SU-DHL-6 (cell line): ENCODE measurements around the gene MRPL33.

Experiments
- H2AFZ ChIP-seq: fragments of 200-600 bp; sonication (generic); 2 replicates; pipeline ENCODE4 v1.6.1; 2014; ENCODE audit warnings: low read depth, mild to moderate bottlenecking, moderate library complexity, mixed read lengths, antibody characterized with exemption, low read length; ENCODE audit not compliant: severe bottlenecking
- H3F3A ChIP-seq: fragments of 200-600 bp; shearing (Covaris generic); 2 replicates; pipeline ENCODE4 v1.6.0; 2016; ENCODE audit warnings: antibody characterized with exemption, mild to moderate bottlenecking; ENCODE audit not compliant: insufficient read depth
- H3K27ac ChIP-seq: fragments of 200-600 bp; sonication (generic); 2 replicates; pipeline ENCODE4 v1.5.1; 2016; ENCODE audit warnings: low read depth, mild to moderate bottlenecking, low read length, moderate library complexity, mixed read lengths
- H3K27me3 ChIP-seq: fragments of 200-600 bp; sonication (generic), shearing (Covaris generic); 2 replicates; pipeline ENCODE4 v1.6.0; 2014; ENCODE audit warnings: mild to moderate bottlenecking, low read length
- H3K36me3 ChIP-seq: fragments of 200-600 bp; sonication (generic); 2 replicates; pipeline ENCODE4 v1.6.1; 2014; ENCODE audit warnings: mild to moderate bottlenecking, low read length, mixed read lengths
- H3K4me2 ChIP-seq: fragments of 300-600, 200-600 bp; shearing (Covaris generic), sonication (generic); 2 replicates; pipeline ENCODE4 v1.6.0; 2014; ENCODE audit warnings: low read length, low read depth, mild to moderate bottlenecking; ENCODE audit not compliant: poor library complexity, severe bottlenecking
- H3K4me3 ChIP-seq: fragments of 200-600 bp; sonication (generic); 2 replicates; pipeline ENCODE4 v1.5.1; 2014; ENCODE audit warnings: antibody characterized with exemption, low read length, mild to moderate bottlenecking, mixed read lengths; ENCODE audit not compliant: insufficient read depth, poor library complexity, severe bottlenecking
- H3K79me2 ChIP-seq: fragments of 200-600 bp; sonication (generic); 2 replicates; pipeline ENCODE4 v1.6.1; 2014; ENCODE audit warnings: mild to moderate bottlenecking, low read length, moderate library complexity; ENCODE audit not compliant: insufficient read depth
- H3K9ac ChIP-seq: fragments of 200-600 bp; sonication (generic); 2 replicates; pipeline ENCODE4 v1.7.0; 2014; ENCODE audit warnings: mild to moderate bottlenecking, low read length
- H3K9me2 ChIP-seq: fragments of 200-600 bp; sonication (generic); replicated peaks from 2 replicates; pipeline ENCODE4 v1.6.1; 2014; ENCODE audit warnings: low read length; ENCODE audit not compliant: insufficient read depth
- H3K9me3 ChIP-seq: fragments of 200-600 bp; sonication (generic); 2 replicates; pipeline ENCODE4 v1.6.1; 2014; ENCODE audit warnings: low read length, mixed read lengths; ENCODE audit not compliant: insufficient read depth
- H4K20me1 ChIP-seq: fragments of 200-600 bp; sonication (generic); 2 replicates; pipeline ENCODE4 v1.6.1; 2014; ENCODE audit warnings: low read depth, mild to moderate bottlenecking, antibody characterized with exemption, low read length, moderate library complexity, mixed read lengths
- EZH2phosphoT487 ChIP-seq: fragments of 200-600 bp; sonication (generic), shearing (Covaris generic); conservative IDR thresholded peaks from 2 replicates; pipeline ENCODE4 v1.6.1; 2018; ENCODE audit warnings: mild to moderate bottlenecking, antibody characterized with exemption, low read length, moderate library complexity, mixed read lengths
- TF ChIP-seq, protein P1 (sequence below): fragments of 200-600 bp; sonication (generic); IDR thresholded peaks from one replicate; pipeline ENCODE4 v1.5.1; 2017; ENCODE audit warnings: antibody characterized with exemption, mild to moderate bottlenecking, low read length, moderate library complexity; ENCODE audit not compliant: insufficient read depth, poor library complexity, severe bottlenecking

MRPL33 gene

DNA sequence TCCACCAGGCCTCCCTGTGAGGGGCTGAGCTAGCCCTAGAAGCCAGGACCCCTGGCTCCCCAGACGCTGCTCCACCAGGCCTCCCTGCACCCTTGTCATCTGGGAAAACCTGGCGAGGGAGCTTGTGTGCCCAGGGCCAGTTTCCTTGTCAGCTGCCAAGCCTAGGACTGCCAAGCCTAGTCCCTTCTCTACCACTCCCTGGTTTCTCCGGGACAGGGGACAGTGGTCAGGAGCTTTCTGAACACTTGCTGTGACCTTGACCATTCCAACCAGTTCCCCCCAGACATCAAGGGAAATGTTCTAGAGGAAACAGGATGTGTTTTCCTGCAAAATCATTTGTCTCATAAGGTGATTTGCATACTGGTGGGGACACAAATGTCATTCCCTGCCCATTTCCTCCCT lies 41.3 kb upstream of the MRPL33 start:
- H2AFZ ChIP-seq = no peak overlapping the region
- no peak overlapping the region for H3K4me3 ChIP-seq
- TF ChIP-seq, protein P1, sequence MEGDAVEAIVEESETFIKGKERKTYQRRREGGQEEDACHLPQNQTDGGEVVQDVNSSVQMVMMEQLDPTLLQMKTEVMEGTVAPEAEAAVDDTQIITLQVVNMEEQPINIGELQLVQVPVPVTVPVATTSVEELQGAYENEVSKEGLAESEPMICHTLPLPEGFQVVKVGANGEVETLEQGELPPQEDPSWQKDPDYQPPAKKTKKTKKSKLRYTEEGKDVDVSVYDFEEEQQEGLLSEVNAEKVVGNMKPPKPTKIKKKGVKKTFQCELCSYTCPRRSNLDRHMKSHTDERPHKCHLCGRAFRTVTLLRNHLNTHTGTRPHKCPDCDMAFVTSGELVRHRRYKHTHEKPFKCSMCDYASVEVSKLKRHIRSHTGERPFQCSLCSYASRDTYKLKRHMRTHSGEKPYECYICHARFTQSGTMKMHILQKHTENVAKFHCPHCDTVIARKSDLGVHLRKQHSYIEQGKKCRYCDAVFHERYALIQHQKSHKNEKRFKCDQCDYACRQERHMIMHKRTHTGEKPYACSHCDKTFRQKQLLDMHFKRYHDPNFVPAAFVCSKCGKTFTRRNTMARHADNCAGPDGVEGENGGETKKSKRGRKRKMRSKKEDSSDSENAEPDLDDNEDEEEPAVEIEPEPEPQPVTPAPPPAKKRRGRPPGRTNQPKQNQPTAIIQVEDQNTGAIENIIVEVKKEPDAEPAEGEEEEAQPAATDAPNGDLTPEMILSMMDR = no peak
- no peak for TF ChIP-seq EZH2phosphoT487
- no peaks in the 10 kb centered on the region for H3F3A ChIP-seq
- H3K9ac ChIP-seq = no peak overlapping the region
- no peaks in the 10 kb centered on the region for H3K27me3 ChIP-seq
- H3K4me2 ChIP-seq = no peak overlapping the region
- H3K27ac ChIP-seq = no peak overlapping the region
- H3K9me3 ChIP-seq = no peaks in the 10 kb centered on the region
- H3K9me2 ChIP-seq = no peaks in the 10 kb centered on the region
- H3K79me2 ChIP-seq = no peaks in the 10 kb centered on the region
- H4K20me1 ChIP-seq = no peaks in the 10 kb centered on the region
- no peaks in the 10 kb centered on the region for H3K36me3 ChIP-seq

DNA sequence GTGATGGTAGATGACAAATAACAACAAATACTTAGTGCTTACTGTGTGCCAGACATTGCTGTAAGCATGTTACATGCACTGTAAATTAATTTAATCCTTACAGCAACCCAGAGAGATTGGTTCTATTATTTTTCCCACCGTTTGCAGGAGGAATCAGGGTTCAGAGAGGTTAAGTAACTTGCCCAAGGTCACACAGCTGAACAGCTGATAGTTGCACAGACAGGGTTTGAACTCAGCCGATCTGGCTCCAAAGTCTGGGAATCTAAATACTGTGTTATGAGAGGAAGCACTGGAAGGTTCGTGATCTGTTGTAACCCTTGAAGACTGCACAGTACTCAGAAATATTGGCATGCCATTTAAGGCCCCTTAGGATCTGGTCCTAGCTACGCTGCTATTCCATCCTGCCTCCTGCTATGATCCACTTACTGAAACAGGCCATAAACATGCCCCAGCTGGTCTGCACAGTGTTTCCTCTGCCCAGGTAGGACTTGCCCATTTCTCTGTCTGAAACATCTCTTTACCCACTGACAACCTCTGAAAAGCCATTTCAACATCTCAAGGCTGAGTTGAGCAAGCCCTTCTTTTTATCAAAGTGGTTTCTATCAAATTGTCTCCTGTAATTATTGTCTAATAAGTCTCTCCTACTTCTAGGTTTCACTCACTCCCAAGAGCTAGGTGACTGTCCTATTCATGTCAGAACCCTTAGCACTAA lies 40.4 kb upstream of the MRPL33 start:
- no peak overlapping the region for H2AFZ ChIP-seq
- TF ChIP-seq EZH2phosphoT487 = no peak
- TF ChIP-seq, protein P1 = no peak

DNA sequence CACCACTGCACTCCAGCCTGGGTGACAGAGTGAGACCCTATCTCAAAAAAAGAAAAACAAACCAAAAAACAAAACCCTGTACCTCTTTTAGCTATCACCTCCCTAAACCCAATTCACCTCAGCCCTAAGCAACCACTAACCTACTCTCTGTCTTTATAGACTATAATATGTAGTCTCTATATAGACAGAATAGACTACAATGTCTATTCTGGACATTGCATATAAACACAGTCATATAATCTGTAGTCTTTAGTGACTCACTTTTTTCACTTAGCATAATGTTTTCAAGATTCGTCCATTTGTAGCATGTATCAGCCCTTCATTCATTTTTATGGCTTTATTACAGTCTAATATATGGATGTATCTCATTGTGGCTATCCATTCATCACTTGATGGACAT lies 37.2 kb upstream of the MRPL33 start:
- no peaks in the 10 kb centered on the region for H3K9me3 ChIP-seq
- no peaks in the 10 kb centered on the region for H3K9me2 ChIP-seq
- no peak overlapping the region for H3K4me2 ChIP-seq
- no peaks in the 10 kb centered on the region for H3K27me3 ChIP-seq
- no peak overlapping the region for H2AFZ ChIP-seq
- no peak overlapping the region for H3K27ac ChIP-seq
- H4K20me1 ChIP-seq = no peaks in the 10 kb centered on the region
- H3K9ac ChIP-seq = no peak overlapping the region
- no peaks in the 10 kb centered on the region for H3K36me3 ChIP-seq
- H3K79me2 ChIP-seq = no peaks in the 10 kb centered on the region
- H3F3A ChIP-seq = no peaks in the 10 kb centered on the region
- TF ChIP-seq, protein P1 = no peak
- TF ChIP-seq EZH2phosphoT487 = no peak
- no peak overlapping the region for H3K4me3 ChIP-seq

More for the DNA sequence above, 40.4 kb upstream of the MRPL33 start:
- Histone ChIP-seq H3K9ac (no peak overlapping the region), H3K27me3 (no peaks in the 10 kb centered on the region), H3K4me3 (no peak overlapping the region), H3K9me3 (no peaks in the 10 kb centered on the region), H3K9me2 (no peaks in the 10 kb centered on the region), H3K36me3 (no peaks in the 10 kb centered on the region), H4K20me1 (no peaks in the 10 kb centered on the region), H3K27ac (no peak overlapping the region), H3K79me2 (no peaks in the 10 kb centered on the region), H3F3A (no peaks in the 10 kb centered on the region), H3K4me2 (no peak overlapping the region)
